K562 (cell line): ENCODE results near the gene ZC3H18. TPM values are rescaled to one million over a fixed set of nuclear protein-coding genes. Genes with fewer than 3 reads are reported as not detected.

Source experiments
- ATAC-seq: fragments of 200-7000 bp; cut with Tn5 transposase; 3 replicates; pipeline ENCODE4 v1.9.1; 2020; ENCODE audit warnings: moderate library complexity
- BruUV-seq: library from RNA; stranded (reverse); fragments of 400-500 nt; replicated peaks from 2 replicates; lab custom pipeline; 2021; lab: Mats Ljungman, UMichigan
- CTCF ChIA-PET: fragments of 300-600 bp; formaldehyde crosslinking; extraction: SDS; loops from one replicate; lab custom pipeline; 2021; ENCODE audit warnings: low intra/inter-chr PET ratio; lab: Yijun Ruan, JAX
- POLR2A ChIA-PET: fragments of 300-600, 350-650 bp; sonication (Branson Sonifier 250); formaldehyde crosslinking; extraction: SDS; loops from one replicate; lab custom pipeline; 2021; ENCODE audit warnings: antibody characterized with exemption, inconsistent platforms; lab: Yijun Ruan, JAX
- DNase-seq, 4 experiments: peaks; one replicate each; pipeline versions ENCODE4 v3.0.0 to v3.0.0-alpha.2; 2011 to 2018; ENCODE audit warnings: low spot score in 3 of 4, mixed read lengths in 3 of 4; ENCODE audit errors: extremely low read depth in 1 of 4
- FAIRE-seq: peaks from 2 replicates; lab custom pipeline; 2011; peaks lifted over from hg19 to GRCh38; lab: Jason Lieb, UNC
- H2AFZ ChIP-seq: 2 replicates; pipeline ENCODE4 v1.6.0; 2011; ENCODE audit warnings: low read depth, low read length, control low read depth, inconsistent platforms
- H3K27ac ChIP-seq: fragments of 200-600 bp; 3 replicates; pipeline ENCODE4 v1.8.0; 2011; ENCODE audit warnings: low read depth, mild to moderate bottlenecking, control low read depth, inconsistent platforms, low read length, moderate library complexity, mixed read lengths; ENCODE audit errors: extremely low read depth
- H3K27me3 ChIP-seq, 2 experiments: fragments of 300-600 bp in 1 of 2; 2 replicates in 1 of 2; 3 replicates in 1 of 2; pipeline versions ENCODE4 v1.6.0 to v1.8.0; 2011; ENCODE audit warnings: inconsistent platforms in 2 of 2, low read length in 2 of 2, mild to moderate bottlenecking in 1 of 2, mixed read lengths in 1 of 2, moderate library complexity in 1 of 2; ENCODE audit not compliant: control insufficient read depth in 2 of 2, insufficient read depth in 2 of 2
- H3K36me3 ChIP-seq: fragments of 300-600 bp; 3 replicates; pipeline ENCODE4 v1.8.0; 2011; ENCODE audit warnings: mild to moderate bottlenecking, low read length, inconsistent platforms; ENCODE audit not compliant: control insufficient read depth, insufficient read depth
- H3K4me1 ChIP-seq, 2 experiments: fragments of 200-600 bp in 1 of 2; replicated peaks in 1 of 2; 2 replicates in 1 of 2; 3 replicates in 1 of 2; pipeline versions ENCODE4 v1.5.1 to v1.8.0; 2011; ENCODE audit warnings: inconsistent platforms in 2 of 2, low read length in 2 of 2, mild to moderate bottlenecking in 1 of 2, mixed read lengths in 1 of 2, moderate library complexity in 1 of 2; ENCODE audit not compliant: control insufficient read depth in 2 of 2, insufficient read depth in 2 of 2
- H3K4me2 ChIP-seq: 2 replicates; pipeline ENCODE4 v1.6.1; 2011; ENCODE audit warnings: low read length, control low read depth, inconsistent platforms, mixed read lengths; ENCODE audit not compliant: insufficient read depth
- H3K4me3 ChIP-seq: fragments of 200-600 bp; sonication (generic), shearing (Covaris generic); 2 replicates; pipeline ENCODE4 v1.5.1; 2016; ENCODE audit warnings: control low read depth, inconsistent platforms
- H3K79me2 ChIP-seq: fragments of 200-600 bp; 3 replicates; pipeline ENCODE4 v1.8.0; 2011; ENCODE audit warnings: low read length, inconsistent platforms; ENCODE audit not compliant: control insufficient read depth, insufficient read depth
- H3K9ac ChIP-seq, 2 experiments: 2 replicates each; pipeline versions ENCODE4 v1.6.0 to v1.6.1; 2011; ENCODE audit warnings: low read depth in 2 of 2, low read length in 2 of 2, control low read depth in 1 of 2, inconsistent platforms in 1 of 2, mild to moderate bottlenecking in 1 of 2, mixed read lengths in 1 of 2; ENCODE audit not compliant: insufficient read depth in 1 of 2
- H3K9me1 ChIP-seq: one replicate; pipeline ENCODE4 v1.6.0; 2011; ENCODE audit warnings: inconsistent platforms, mild to moderate bottlenecking, low read length, moderate library complexity; ENCODE audit not compliant: control insufficient read depth, insufficient read depth
- H3K9me3 ChIP-seq: replicated peaks from 2 replicates; pipeline ENCODE4 v1.5.1; 2011; ENCODE audit warnings: low read depth, low read length, inconsistent platforms; ENCODE audit not compliant: control insufficient read depth, insufficient read depth
- H4K20me1 ChIP-seq: replicated peaks from 2 replicates; pipeline ENCODE4 v1.6.1; 2011; ENCODE audit warnings: low read length, inconsistent platforms, mixed read lengths; ENCODE audit not compliant: control insufficient read depth, insufficient read depth
- GTF2A2 ChIP-seq: IDR thresholded peaks from 2 replicates; pipeline ENCODE4 v1.6.1; 2016; ENCODE audit warnings: mild to moderate bottlenecking, missing genetic modification characterization, missing compliant biosample characterization
- OTX1 ChIP-seq: fragments of 450-650 bp; formaldehyde crosslinking; IDR thresholded peaks from 2 replicates; pipeline ENCODE4 v1.4.0; 2022; ENCODE audit warnings: mild to moderate bottlenecking
- TAL1 ChIP-seq: fragments of 450-650 bp; IDR thresholded peaks from 2 replicates; pipeline ENCODE4 v1.6.1; 2016; ENCODE audit warnings: mild to moderate bottlenecking
- ZNF121 ChIP-seq: sonication (generic); formaldehyde crosslinking; conservative IDR thresholded peaks from 2 replicates; pipeline ENCODE4 v1.8.0; 2022; ENCODE audit warnings: missing genetic modification reagents
- WGBS: fragments of 100-300 bp; shearing (Covaris generic); methylation state at CpG from one replicate; pipeline ENCODE4 v1.1.6; 2016; ENCODE audit warnings: low coverage, mixed read lengths; ENCODE audit not compliant: insufficient coverage; ENCODE audit errors: missing lambda C conversion rate; 5-methylcytosine and 5-hydroxymethylcytosine counted together
- in situ Hi-C: fragments of 300-500 bp; cut with MboI; formaldehyde crosslinking; loops from 4 replicates; pipeline ENCODE4 v1.15.0; 2018; ENCODE audit warnings: inconsistent platforms, mixed read lengths
- intact Hi-C: fragments of 100-400 bp; cut with micrococcal nuclease; formaldehyde crosslinking; loops from 2 replicates; pipeline ENCODE4 v1.14.2; 2022
- polyA plus RNA-seq, 8 experiments: library from polyadenylated mRNA; depleted of rRNA in 4 of 8; stranded (reverse) in 5 of 8; unstranded in 3 of 8; fragments of >200 nt; fragmentation: Nextera tagmentation in 2 of 8; fragmentation: Illumina TruSeq in 1 of 8; extraction: Ambion mirVana in 2 of 8; extraction: Trizol in 1 of 8; gene quantifications; 2 replicates each; pipeline versions ENCODE4 v1.2.1 to v1.2.3, GENCODE V29; 2011 to 2014; ENCODE audit warnings: inconsistent platforms in 1 of 8, missing spikeins in 1 of 8
- total RNA-seq, 7 experiments: library from RNA; depleted of rRNA in 6 of 7; stranded (reverse); fragments of >200 nt in 6 of 7; fragmentation: Illumina TruSeq in 2 of 7; extraction: Trizol in 2 of 7; gene quantifications; 2 replicates each; pipeline versions ENCODE4 v1.2.1 to v1.2.3, GENCODE V29; 2011 to 2021; ENCODE audit warnings: low replicate concordance in 1 of 7

The ZC3H18 gene
- total and polyA plus RNA-seq, 9 of the 15 experiments (the other 6 are each of a cell fraction or from before 2014, with no cell fraction given), result 1.7 to 88.7 (median 26.9) TPM

DNA sequence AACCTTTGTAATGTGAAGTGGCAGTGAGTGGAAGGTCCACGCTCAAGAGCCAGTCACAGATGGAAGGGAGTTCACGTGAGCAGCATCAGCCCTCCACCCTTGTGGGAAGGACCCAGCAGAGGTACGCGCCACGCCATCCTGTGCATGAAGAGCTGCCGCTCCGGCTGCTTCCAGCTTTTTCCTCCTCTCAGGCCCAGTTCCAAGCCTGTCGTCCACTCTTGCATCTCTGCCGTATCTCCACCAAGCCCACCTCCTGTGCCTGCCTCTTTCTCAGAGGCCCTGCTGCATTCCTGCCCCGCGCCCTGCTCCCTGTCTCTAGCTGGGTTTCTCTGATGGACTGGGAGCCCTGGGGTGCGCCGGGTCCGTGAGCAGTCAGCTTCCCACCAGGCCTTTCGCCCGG, 10.2 kb downstream of the ZC3H18 start (continued):
- TF ChIP-seq TAL1 (no peak), GTF2A2 (no peak)

DNA sequence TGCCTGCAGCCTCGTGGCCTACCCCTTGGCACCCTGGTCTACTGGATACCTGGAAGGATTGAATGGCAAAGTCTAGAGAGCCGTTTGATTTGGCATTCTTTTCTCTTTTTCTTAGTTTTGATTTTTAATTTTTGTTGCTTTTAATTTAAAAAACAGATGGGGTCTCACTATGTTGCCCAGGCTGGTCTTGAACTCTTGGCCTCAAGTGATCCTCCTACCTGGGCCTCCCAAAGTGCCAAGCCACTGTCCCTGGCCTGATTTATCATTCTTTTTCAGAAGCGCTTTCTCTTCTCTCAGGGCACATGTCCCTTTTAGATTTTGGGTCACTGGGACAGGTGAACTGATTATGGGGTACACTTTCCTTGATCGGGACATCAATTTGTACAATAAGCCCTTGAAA, 10.8 kb downstream of the ZC3H18 start:
- no TSS peak for BruUV-seq
- intact Hi-C loops, result no loop called here
- peaks cover 94% of the 10 kb centered on the region for H3K36me3 ChIP-seq
- no peak for FAIRE-seq
- in situ Hi-C loops, result no loop called here
- no peak overlapping the region for H3K27ac ChIP-seq
- peaks cover 91% of the 10 kb centered on the region for H3K79me2 ChIP-seq
- no peak for DNase-seq
- no peaks in the 10 kb centered on the region for H3K9me3 ChIP-seq
- TF ChIP-seq ZNF121 (CRISPR knock-in tag) (peak; percentile 87), OTX1 (no peak)
- ChIA-PET POLR2A (interaction anchor here (0.5 to 3.6 kb wide), 3 partner anchors 10 to 58 kb away, joined by 3 to 27 read pairs (median 6); partner anchors contain the start of gene ZC3H18), CTCF (no interaction called here)
- no peak overlapping the region for H2AFZ ChIP-seq
- peaks cover 6% of the 10 kb centered on the region for H3K9me1 ChIP-seq
- 87% methylated on average over 4 of the region's 4 CpGs for WGBS
- H3K9ac ChIP-seq, result peak overlapping the region in 1 of 2 experiments; percentile 6; a peak in 1 of 4 replicates
- peaks cover 0 to 11% of the 10 kb centered on the region in 2 experiments; a peak in 2 of 5 replicates for H3K4me1 ChIP-seq
- no peak overlapping the region for H3K4me2 ChIP-seq
- ATAC-seq, result no peak
- no peak overlapping the region for H3K4me3 ChIP-seq
- H4K20me1 ChIP-seq, result peaks cover 49% of the 10 kb centered on the region
- H3K27me3 ChIP-seq, result no peaks in the 10 kb centered on the region
